SK-N-SH treated with all-trans-retinoic acid at 6 μM for 48 hours (cell line): ENCODE results near the gene RUFY3.

Experiments used
- BACH2 ChIP-seq: fragments of 250-450 bp; sonication (Bioruptor Pico); IDR thresholded peaks from 2 replicates; pipeline ENCODE4 v1.9.0; 2021; ENCODE audit warnings: mild to moderate bottlenecking, borderline replicate concordance
- ESRRG ChIP-seq: fragments of 250-450 bp; sonication (Bioruptor Pico); IDR thresholded peaks from 2 replicates; pipeline ENCODE4 v1.6.1; 2021; ENCODE audit warnings: mild to moderate bottlenecking
- TCF4 ChIP-seq: fragments of 250-450 bp; sonication (Bioruptor Pico); IDR thresholded peaks from 2 replicates; pipeline ENCODE4 v1.8.0; 2021; ENCODE audit warnings: mild to moderate bottlenecking, moderate library complexity, borderline replicate concordance
- TF ChIP-seq, protein P1 (sequence below): fragments of 250-450 bp; sonication (Bioruptor Pico); IDR thresholded peaks from 2 replicates; pipeline ENCODE4 v1.5.1; 2021; ENCODE audit warnings: mild to moderate bottlenecking, moderate library complexity

DNA sequence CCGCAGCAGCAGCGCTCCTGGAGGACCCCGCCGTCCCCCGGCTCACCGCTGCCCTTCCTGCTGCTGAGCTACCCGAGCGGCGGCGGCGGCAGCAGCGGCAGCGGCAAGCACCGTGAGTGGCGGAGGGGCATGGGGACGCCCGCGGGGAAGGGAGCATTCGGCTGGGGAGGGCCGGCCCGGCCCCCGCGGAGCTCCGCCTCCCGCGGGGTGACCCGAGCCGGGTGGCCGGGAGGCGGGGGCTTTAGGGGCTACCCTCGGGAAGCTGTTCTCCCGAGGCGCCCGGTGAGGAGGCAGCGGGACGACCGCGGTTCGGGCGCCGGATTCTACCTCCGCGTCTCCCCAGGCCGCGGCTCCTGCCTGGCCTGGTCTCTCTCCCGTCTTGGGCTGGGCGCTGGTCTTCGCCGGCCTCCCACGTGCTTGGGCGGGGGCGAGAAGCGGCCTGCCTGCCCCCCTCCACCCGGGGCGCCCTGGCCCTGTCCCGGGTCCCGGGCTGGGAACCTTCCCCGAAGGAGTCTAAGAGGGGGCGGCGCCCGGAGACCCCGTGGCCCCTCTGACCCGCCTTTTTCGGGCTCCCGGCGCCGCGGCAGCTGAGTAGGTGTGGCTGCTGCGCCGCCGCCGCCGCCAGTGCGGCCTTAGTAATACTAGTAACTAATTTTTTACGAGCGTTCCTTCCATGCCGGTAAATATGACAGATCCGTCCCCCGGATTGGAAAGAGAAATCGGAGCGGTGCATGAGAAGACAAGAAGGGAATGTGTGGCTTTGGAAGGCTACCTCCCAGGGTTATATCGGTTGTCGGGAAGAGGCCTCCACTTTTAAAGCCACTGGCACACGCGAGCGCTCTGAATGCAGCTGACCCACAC lies 16.4 kb upstream of the RUFY3 start:
- TF ChIP-seq, protein P1, sequence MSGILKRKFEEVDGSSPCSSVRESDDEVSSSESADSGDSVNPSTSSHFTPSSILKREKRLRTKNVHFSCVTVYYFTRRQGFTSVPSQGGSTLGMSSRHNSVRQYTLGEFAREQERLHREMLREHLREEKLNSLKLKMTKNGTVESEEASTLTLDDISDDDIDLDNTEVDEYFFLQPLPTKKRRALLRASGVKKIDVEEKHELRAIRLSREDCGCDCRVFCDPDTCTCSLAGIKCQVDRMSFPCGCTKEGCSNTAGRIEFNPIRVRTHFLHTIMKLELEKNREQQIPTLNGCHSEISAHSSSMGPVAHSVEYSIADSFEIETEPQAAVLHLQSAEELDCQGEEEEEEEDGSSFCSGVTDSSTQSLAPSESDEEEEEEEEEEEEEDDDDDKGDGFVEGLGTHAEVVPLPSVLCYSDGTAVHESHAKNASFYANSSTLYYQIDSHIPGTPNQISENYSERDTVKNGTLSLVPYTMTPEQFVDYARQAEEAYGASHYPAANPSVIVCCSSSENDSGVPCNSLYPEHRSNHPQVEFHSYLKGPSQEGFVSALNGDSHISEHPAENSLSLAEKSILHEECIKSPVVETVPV (CRISPR knock-in tag) = no peak
- no peak for TF ChIP-seq ESRRG (CRISPR knock-in tag)
- TF ChIP-seq BACH2 (CRISPR knock-in tag) = no peak
- TF ChIP-seq TCF4 (CRISPR knock-in tag) = no peak
